Prostate gland (tissue), 2 donors: Measurements from ENCODE around the gene KCTD20. TPM values are rescaled to one million over a fixed set of nuclear protein-coding genes. Genes with fewer than 3 reads are reported as not detected.

Source experiments
- DNase-seq: peaks from one replicate; pipeline ENCODE4 v3.0.0-alpha.2; 2019; ENCODE audit warnings: low spot score
- H3K27ac ChIP-seq, 2 donors: fragments of 200-600 bp; sonication (generic); 2 replicates each; pipeline ENCODE4 v1.5.1; 2017 to 2019
- H3K27me3 ChIP-seq: fragments of 200-600 bp; sonication (generic); replicated peaks from 2 replicates; pipeline ENCODE4 v1.5.1; 2019; ENCODE audit not compliant: insufficient read depth
- H3K36me3 ChIP-seq, 2 donors: fragments of 200-600 bp; sonication (generic); 1 replicate in 1 of 2; 2 replicates in 1 of 2; pipeline versions ENCODE4 v1.5.1 to v1.8.1; 2017 to 2019
- H3K4me1 ChIP-seq: fragments of 200-600 bp; sonication (generic); replicated peaks from 2 replicates; pipeline ENCODE4 v1.5.1; 2019
- H3K4me3 ChIP-seq, 2 donors: fragments of 200-600 bp; sonication (generic); 2 replicates each; pipeline ENCODE4 v1.5.1; 2017 to 2019
- H3K9me3 ChIP-seq: fragments of 200-600 bp; sonication (generic); 2 replicates; pipeline ENCODE4 v1.5.1; 2017
- CTCF ChIP-seq, 4 experiments: fragments of 200-600 bp in 2 of 4; fragments of 450-650 bp in 2 of 4; sonication (generic) in 2 of 4; IDR thresholded peaks; 1 replicate in 3 of 4; 2 replicates in 1 of 4; pipeline ENCODE4 v1.5.1; 2016 to 2019; ENCODE audit warnings: antibody characterized with exemption in 4 of 4, mild to moderate bottlenecking in 2 of 4, moderate library complexity in 2 of 4
- POLR2A ChIP-seq: fragments of 450-650 bp; IDR thresholded peaks from one replicate; pipeline ENCODE4 v1.6.1; 2016; ENCODE audit warnings: antibody characterized with exemption, mild to moderate bottlenecking
- POLR2AphosphoS5 ChIP-seq: sonication (generic); formaldehyde crosslinking; IDR thresholded peaks from one replicate; pipeline ENCODE4 v1.6.1; 2017; ENCODE audit warnings: antibody characterized with exemption
- WGBS: methylation state at CpG from one replicate; pipeline ENCODE4 v1.1.5; 2018; 5-methylcytosine and 5-hydroxymethylcytosine counted together
- intact Hi-C: fragments of 100-400 bp; cut with DNase I; formaldehyde crosslinking; loops from one replicate; pipeline ENCODE4 v1.14.2; 2022
- small RNA-seq, 2 donors: library from RNA; depleted of rRNA; stranded (forward); fragments of <200 nt; gene quantifications; one replicate each; pipeline ENCODE3, GENCODE V24; 2016
- total RNA-seq, 2 donors: library from RNA; depleted of rRNA; stranded (reverse); fragments of >200 nt; gene quantifications; one replicate each; pipeline ENCODE4 v1.1.0, GENCODE V29; 2016

The KCTD20 gene
- total RNA-seq, 2 donors from 2014 or later: 33.7 to 44.1 TPM

- Histone ChIP-seq H3K9me3 (no peaks in the 10 kb centered on the region), H3K27ac (no peak overlapping the region), H3K36me3 (no peaks in the 10 kb centered on the region), H3K4me1 (no peaks in the 10 kb centered on the region), H3K4me3 (no peak overlapping the region), H3K27me3 (no peaks in the 10 kb centered on the region)
- no peak for TF ChIP-seq CTCF (IDR thresholded peaks at IDR 0.05)
- TF ChIP-seq POLR2AphosphoS5: no peak
- TF ChIP-seq POLR2A: no peak
- intact Hi-C loops: no loop called here
- 92% methylated on average over 2 of the region's 2 CpGs for WGBS
- no peak for DNase-seq
Observed at GRCh38 chr6:36526066-36526465, 83.3 kb downstream of the KCTD20 start.

GRCh38 chr6:36533321-36533720 is 90.5 kb downstream of the KCTD20 start:
- H3K9me3 ChIP-seq: no peaks in the 10 kb centered on the region
- no peak for DNase-seq
- no peak overlapping the region for H3K4me3 ChIP-seq
- no peaks in the 10 kb centered on the region for H3K36me3 ChIP-seq
- 58% methylated on average over 1 of the region's 1 CpG for WGBS
- intact Hi-C loops: no loop called here
- H3K27ac ChIP-seq: no peak overlapping the region
- H3K27me3 ChIP-seq: no peaks in the 10 kb centered on the region
- no peaks in the 10 kb centered on the region for H3K4me1 ChIP-seq
- TF ChIP-seq POLR2A (no peak), CTCF (IDR thresholded peaks at IDR 0.05) (no peak)

- H3K36me3 ChIP-seq: no peaks in the 10 kb centered on the region
- WGBS: 81% methylated on average over 3 of the region's 3 CpGs
- intact Hi-C loops: no loop called here
Observed at GRCh38 chr6:36536873-36537547, 94.2 kb downstream of the KCTD20 start.

GRCh38 chr6:36539814-36540568 is 97.2 kb downstream of the KCTD20 start:
- WGBS: 84% methylated on average over 4 of the region's 4 CpGs
- H3K36me3 ChIP-seq: no peaks in the 10 kb centered on the region
- TF ChIP-seq CTCF (IDR thresholded peaks at IDR 0.05) (no peak), POLR2AphosphoS5 (no peak), POLR2A (no peak)
- peaks cover 3% of the 10 kb centered on the region for H3K4me1 ChIP-seq
- H3K27ac ChIP-seq: no peak overlapping the region
- intact Hi-C loops: no loop called here
- H3K4me3 ChIP-seq: no peak overlapping the region
- no peaks in the 10 kb centered on the region for H3K27me3 ChIP-seq
- no peaks in the 10 kb centered on the region for H3K9me3 ChIP-seq
- DNase-seq: no peak

More at GRCh38 chr6:36536873-36537547, 94.2 kb downstream of the KCTD20 start:
- Histone ChIP-seq H3K4me1 (no peaks in the 10 kb centered on the region), H3K4me3 (no peak overlapping the region), H3K27me3 (no peaks in the 10 kb centered on the region), H3K9me3 (no peaks in the 10 kb centered on the region), H3K27ac (no peak overlapping the region)
- no peak for DNase-seq
- no peak for TF ChIP-seq POLR2A
- no peak for TF ChIP-seq POLR2AphosphoS5
- TF ChIP-seq CTCF (IDR thresholded peaks at IDR 0.05): no peak

Small RNAs within 50 kb of the gene (small RNA-seq; reads per million reads assigned to genes)
- gene RN7SL502P: 0 to 0.10 reads per million in 2 donors

Other genes starting within 250 kb of the KCTD20 start
- 10 to 100 TPM; 33.2 to 72.1 TPM for gene BRPF3, start 246.3 kb upstream of the KCTD20 start, total RNA-seq
- 1 to 10 TPM in 1 of 2 donors, not detected in 1; 2.0 TPM for gene PNPLA1, start 172.9 kb upstream of the KCTD20 start, total RNA-seq
- gene BNIP5, start 106.1 kb upstream of the KCTD20 start, total RNA-seq: under 1 TPM in 1 of 2 donors, not detected in 1; 0.34 TPM
- gene ETV7, start 55.3 kb upstream of the KCTD20 start, total RNA-seq: 1 to 10 TPM in 1 of 2 donors, under 1 TPM in 1; 0.74 to 1.8 TPM
- gene PXT1, start 146 bp upstream of the KCTD20 start, total RNA-seq: 1 to 10 TPM in 1 of 2 donors, not detected in 1; 6.3 TPM
- gene STK38, start 104.5 kb downstream of the KCTD20 start, total RNA-seq: 10 to 100 TPM; 16.5 to 17.7 TPM
- gene SRSF3, start 151.4 kb downstream of the KCTD20 start, total RNA-seq: 100 to 1,000 TPM; 111 to 153 TPM
- gene CDKN1A, start 235.7 kb downstream of the KCTD20 start, total RNA-seq: 100 to 1,000 TPM in 1 of 2 donors, 10 to 100 TPM in 1; 69.7 to 148 TPM